GM23338 (cell line): Measurements from ENCODE around the gene CENPL. TPM values are rescaled to one million over a fixed set of nuclear protein-coding genes. Genes with fewer than 3 reads are reported as not detected.

Source experiments
- ATAC-seq: fragments of 200-7000 bp; cut with Tn5 transposase; 3 replicates; pipeline ENCODE4 v1.9.1; 2020
- DNase-seq: peaks from one replicate; pipeline ENCODE4 v3.0.0-alpha.2; 2015; ENCODE audit warnings: low spot score
- H2AFZ ChIP-seq: fragments of 200-600 bp; sonication (generic); 2 replicates; pipeline ENCODE4 v1.8.0; 2016; ENCODE audit warnings: antibody characterized with exemption, mild to moderate bottlenecking, moderate library complexity
- H3F3A ChIP-seq: fragments of 200-600 bp; sonication (generic); replicated peaks from 2 replicates; pipeline ENCODE4 v1.8.0; 2017; ENCODE audit warnings: antibody characterized with exemption, mixed run types, low read depth
- H3K27ac ChIP-seq: fragments of 200-600 bp; sonication (generic); 2 replicates; pipeline ENCODE4 v1.6.1; 2016; ENCODE audit warnings: low read depth
- H3K27me3 ChIP-seq: fragments of 200-600 bp; sonication (generic); 2 replicates; pipeline ENCODE4 v1.8.0; 2016; ENCODE audit warnings: mild to moderate bottlenecking, mixed run types, moderate library complexity; ENCODE audit not compliant: insufficient read depth
- H3K36me3 ChIP-seq: fragments of 200-600 bp; sonication (generic); 2 replicates; pipeline ENCODE4 v1.8.0; 2016; ENCODE audit warnings: mild to moderate bottlenecking; ENCODE audit not compliant: insufficient read depth
- H3K4me1 ChIP-seq: fragments of 200-600 bp; sonication (generic); 2 replicates; pipeline ENCODE4 v1.8.0; 2016; ENCODE audit warnings: mild to moderate bottlenecking, moderate library complexity; ENCODE audit not compliant: insufficient read depth
- H3K4me2 ChIP-seq: fragments of 200-600 bp; sonication (generic); 2 replicates; pipeline ENCODE4 v1.7.1; 2017; ENCODE audit warnings: mixed run types
- H3K4me3 ChIP-seq: fragments of 200-600 bp; sonication (generic); 2 replicates; pipeline ENCODE4 v1.6.1; 2016; ENCODE audit warnings: mixed run types
- H3K79me2 ChIP-seq: fragments of 200-600 bp; sonication (generic); replicated peaks from 2 replicates; pipeline ENCODE4 v1.8.0; 2017; ENCODE audit warnings: mild to moderate bottlenecking; ENCODE audit not compliant: insufficient read depth
- H3K9me2 ChIP-seq: fragments of 200-600 bp; sonication (generic); 2 replicates; pipeline ENCODE4 v1.8.0; 2017; ENCODE audit not compliant: insufficient read depth
- H4K20me1 ChIP-seq: fragments of 200-600 bp; sonication (generic); replicated peaks from 2 replicates; pipeline ENCODE4 v1.8.0; 2017; ENCODE audit warnings: mild to moderate bottlenecking; ENCODE audit not compliant: insufficient read depth
- H3K27ac Mint-ChIP-seq: 2 replicates; pipeline ENCODE4 v1.8.0; 2020; ENCODE audit warnings: inconsistent platforms, mild to moderate bottlenecking, moderate library complexity, mixed read lengths
- H3K27me3 Mint-ChIP-seq: 3 replicates; pipeline ENCODE4 v1.8.0; 2022; ENCODE audit warnings: low read depth, mild to moderate bottlenecking, moderate library complexity, mixed read lengths, inconsistent platforms; ENCODE audit not compliant: insufficient read depth, poor library complexity
- H3K36me3 Mint-ChIP-seq: 3 replicates; pipeline ENCODE4 v1.8.0; 2021; ENCODE audit warnings: low read depth, mild to moderate bottlenecking, inconsistent platforms, moderate library complexity, mixed read lengths
- H3K4me1 Mint-ChIP-seq: 3 replicates; pipeline ENCODE4 v1.8.0; 2020; ENCODE audit warnings: mild to moderate bottlenecking, inconsistent platforms, mixed read lengths
- H3K4me3 Mint-ChIP-seq: 3 replicates; pipeline ENCODE4 v1.8.0; 2021; ENCODE audit warnings: moderate library complexity, mild to moderate bottlenecking, inconsistent platforms, mixed read lengths
- H3K9me3 Mint-ChIP-seq: 3 replicates; pipeline ENCODE4 v1.8.0; 2020; ENCODE audit warnings: moderate library complexity, mild to moderate bottlenecking, inconsistent platforms, mixed read lengths
- CREB1 ChIP-seq: fragments of 250-450 bp; sonication (Bioruptor Pico); IDR thresholded peaks from 2 replicates; pipeline ENCODE4 v1.5.0; 2020; ENCODE audit warnings: low read depth, mild to moderate bottlenecking, moderate library complexity
- EZH2 ChIP-seq: fragments of 200-600 bp; sonication (generic); IDR thresholded peaks from one replicate; pipeline ENCODE4 v1.8.0; 2017; ENCODE audit warnings: antibody characterized with exemption, mild to moderate bottlenecking, low read depth; ENCODE audit not compliant: unreplicated experiment
- EZH2phosphoT487 ChIP-seq: fragments of 200-600 bp; sonication (generic); IDR thresholded peaks from one replicate; pipeline ENCODE4 v1.8.1; 2018; ENCODE audit warnings: antibody characterized with exemption; ENCODE audit not compliant: unreplicated experiment
- JUNB ChIP-seq: IDR thresholded peaks from one replicate; pipeline ENCODE4 v1.6.1; 2016; ENCODE audit warnings: antibody characterized with exemption; ENCODE audit not compliant: unreplicated experiment
- NANOG ChIP-seq: IDR thresholded peaks from 2 replicates; pipeline ENCODE4 v1.6.1; 2016; ENCODE audit warnings: antibody characterized with exemption, borderline replicate concordance
- POLR2AphosphoS5 ChIP-seq: IDR thresholded peaks from 2 replicates; pipeline ENCODE4 v1.6.1; 2016; ENCODE audit warnings: antibody characterized with exemption, low read depth
- STAT1 ChIP-seq: IDR thresholded peaks from one replicate; pipeline ENCODE4 v1.6.1; 2016; ENCODE audit warnings: antibody characterized with exemption; ENCODE audit not compliant: unreplicated experiment
- ZNF114 ChIP-seq: fragments of 250-450 bp; sonication (Bioruptor Pico); IDR thresholded peaks from 2 replicates; pipeline ENCODE4 v1.5.0; 2020; ENCODE audit warnings: mild to moderate bottlenecking, moderate library complexity
- ZNF331 ChIP-seq: fragments of 250-450 bp; sonication (Bioruptor Pico); IDR thresholded peaks from 2 replicates; pipeline ENCODE4 v1.5.0; 2020; ENCODE audit warnings: low read depth, mild to moderate bottlenecking, moderate library complexity
- polyA plus RNA-seq: library from polyadenylated mRNA; unstranded; fragments of >200 nt; fragmentation: Nextera tagmentation; extraction: Ambion mirVana; gene quantifications from 2 replicates; pipeline ENCODE4 v1.2.1, GENCODE V29; 2016
- total RNA-seq: library from RNA; depleted of rRNA; stranded (reverse); fragments of >200 nt; shearing (Covaris generic); gene quantifications from 2 replicates; pipeline ENCODE4 v1.2.3, GENCODE V29; 2014
- TF ChIP-seq, protein P1 (sequence below): IDR thresholded peaks from 2 replicates; pipeline ENCODE4 v1.6.1; 2016; ENCODE audit warnings: antibody characterized with exemption
- TF ChIP-seq, protein P2 (sequence below), 2 experiments: fragments of 200-600 bp in 1 of 2; sonication (generic) in 1 of 2; conservative IDR thresholded peaks; 2 replicates each; pipeline versions ENCODE4 v1.5.1 to v1.6.1; 2016 to 2017; ENCODE audit warnings: antibody characterized with exemption in 2 of 2, low read depth in 2 of 2, mild to moderate bottlenecking in 2 of 2, moderate library complexity in 1 of 2
- TF ChIP-seq, protein P3 (sequence below): IDR thresholded peaks from one replicate; pipeline ENCODE4 v1.6.1; 2018; ENCODE audit warnings: antibody characterized with exemption; ENCODE audit not compliant: unreplicated experiment

Gene CENPL
- total and polyA plus RNA-seq, 2 experiments from 2014 or later = 13.6 to 23.5 TPM

DNA sequence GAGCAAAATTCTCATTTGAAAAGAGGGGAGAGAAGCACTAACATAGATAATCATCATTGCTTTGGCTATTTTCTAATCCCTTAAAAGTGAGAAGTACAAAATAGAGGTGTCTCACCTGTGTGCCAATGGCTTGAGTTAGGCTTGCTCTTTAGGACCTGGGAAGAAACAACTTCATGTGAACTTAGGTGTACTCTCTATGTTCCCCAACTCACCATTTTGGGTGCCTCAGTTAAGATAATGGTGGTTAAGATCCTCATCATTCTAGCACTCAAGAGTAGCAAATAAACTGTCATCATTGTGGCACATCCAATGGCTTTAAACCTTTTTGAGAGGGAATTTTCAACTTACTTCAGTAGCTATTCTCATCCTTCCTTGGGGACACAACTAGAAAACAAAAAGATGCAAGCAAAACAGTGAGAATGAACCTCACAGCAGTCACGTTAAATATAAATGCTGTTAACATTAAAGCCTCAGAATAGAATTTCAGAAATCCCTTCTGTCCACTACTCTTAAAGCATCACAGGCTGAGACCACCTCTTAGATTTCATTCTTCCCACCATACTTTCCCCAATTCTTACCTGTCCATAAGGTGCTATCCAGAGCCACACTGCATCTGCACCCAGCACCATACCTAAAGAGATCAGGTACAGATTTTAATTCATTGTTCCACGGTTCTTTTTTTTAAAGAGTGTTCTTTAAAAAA is 41.9 kb upstream of the CENPL start:
- H3K27ac ChIP-seq = peak overlapping the region; percentile 96
- no peaks in the 10 kb centered on the region for H3K27me3 ChIP-seq
- H3K4me2 ChIP-seq = peak overlapping the region; percentile 87
- no peaks in the 10 kb centered on the region for H3K9me2 ChIP-seq
- peaks cover 42% of the 10 kb centered on the region for H3K36me3 ChIP-seq
- H3K4me1 ChIP-seq = peaks cover 35% of the 10 kb centered on the region
- ATAC-seq = no peak
- H3K4me1 Mint-ChIP-seq = peaks cover 40% of the 10 kb centered on the region
- H3K79me2 ChIP-seq = peaks cover 54% of the 10 kb centered on the region
- H4K20me1 ChIP-seq = peaks cover 16% of the 10 kb centered on the region
- H3K4me3 ChIP-seq = peak overlapping the region; percentile 90
- TF ChIP-seq POLR2AphosphoS5 (peak; percentile 7; the same call in 1 of the 2 replicates), ZNF114 (no peak)
- H3F3A ChIP-seq = peaks cover 66% of the 10 kb centered on the region
- H3K27me3 Mint-ChIP-seq = peaks cover 50% of the 10 kb centered on the region
- H2AFZ ChIP-seq = no peak overlapping the region
- peaks cover 74% of the 10 kb centered on the region for H3K36me3 Mint-ChIP-seq
- no peak for DNase-seq
- H3K27ac Mint-ChIP-seq = peak overlapping the region; percentile 100
- peaks cover 13% of the 10 kb centered on the region; the same call in 2 of the 3 replicates for H3K9me3 Mint-ChIP-seq
- H3K4me3 Mint-ChIP-seq = peak overlapping the region; percentile 100

DNA sequence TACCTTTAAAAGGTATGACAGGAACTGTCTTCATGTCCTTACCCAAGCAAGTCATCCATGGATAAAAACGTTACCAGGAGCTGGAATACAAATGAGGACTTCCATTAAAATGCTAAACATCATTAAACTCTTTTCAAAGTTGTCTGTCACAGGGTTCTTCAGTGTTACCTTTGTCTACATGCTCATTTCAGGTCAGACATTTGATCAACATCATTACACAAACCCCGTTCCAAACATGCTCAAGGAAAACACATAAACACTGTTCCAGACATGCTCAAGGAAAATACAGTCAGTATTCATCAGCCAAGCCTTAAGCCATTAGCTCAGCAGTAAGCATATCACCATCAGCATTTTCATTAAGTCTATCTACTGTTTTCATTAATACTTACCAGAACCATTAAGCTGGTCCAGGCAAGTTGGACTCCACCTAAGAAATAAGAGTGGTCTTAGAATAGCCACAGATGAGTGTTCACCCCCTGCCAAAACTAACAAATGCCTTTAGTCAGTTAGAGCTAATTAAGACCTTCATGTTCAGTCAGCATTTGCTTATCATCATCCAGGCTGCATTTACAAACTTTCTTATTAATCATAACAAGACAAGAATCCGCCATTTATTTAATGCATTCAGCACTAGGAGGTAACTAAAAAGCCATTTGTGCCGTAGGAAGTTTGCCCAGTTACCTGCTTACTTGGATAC is 40.9 kb upstream of the CENPL start:
- peak overlapping the region; percentile 100 for H3K4me3 Mint-ChIP-seq
- H3K27ac ChIP-seq = peak overlapping the region; percentile 96
- peaks cover 39% of the 10 kb centered on the region for H3K36me3 ChIP-seq
- H3K79me2 ChIP-seq = peaks cover 45% of the 10 kb centered on the region
- peaks cover 57% of the 10 kb centered on the region for H3K27me3 Mint-ChIP-seq
- H3K4me2 ChIP-seq = peak overlapping the region; percentile 87
- peak overlapping the region; percentile 100 for H3K27ac Mint-ChIP-seq
- peak overlapping the region; percentile 90 for H3K4me3 ChIP-seq
- peaks cover 13% of the 10 kb centered on the region; the same call in 2 of the 3 replicates for H3K9me3 Mint-ChIP-seq
- H3K4me1 ChIP-seq = peaks cover 35% of the 10 kb centered on the region
- peaks cover 71% of the 10 kb centered on the region for H3F3A ChIP-seq
- peaks cover 74% of the 10 kb centered on the region for H3K36me3 Mint-ChIP-seq
- DNase-seq = no peak
- H3K27me3 ChIP-seq = no peaks in the 10 kb centered on the region
- no peaks in the 10 kb centered on the region for H3K9me2 ChIP-seq
- ATAC-seq = no peak
- H4K20me1 ChIP-seq = peaks cover 16% of the 10 kb centered on the region
- H3K4me1 Mint-ChIP-seq = peaks cover 33% of the 10 kb centered on the region
- no peak overlapping the region for H2AFZ ChIP-seq
- TF ChIP-seq, protein P1, sequence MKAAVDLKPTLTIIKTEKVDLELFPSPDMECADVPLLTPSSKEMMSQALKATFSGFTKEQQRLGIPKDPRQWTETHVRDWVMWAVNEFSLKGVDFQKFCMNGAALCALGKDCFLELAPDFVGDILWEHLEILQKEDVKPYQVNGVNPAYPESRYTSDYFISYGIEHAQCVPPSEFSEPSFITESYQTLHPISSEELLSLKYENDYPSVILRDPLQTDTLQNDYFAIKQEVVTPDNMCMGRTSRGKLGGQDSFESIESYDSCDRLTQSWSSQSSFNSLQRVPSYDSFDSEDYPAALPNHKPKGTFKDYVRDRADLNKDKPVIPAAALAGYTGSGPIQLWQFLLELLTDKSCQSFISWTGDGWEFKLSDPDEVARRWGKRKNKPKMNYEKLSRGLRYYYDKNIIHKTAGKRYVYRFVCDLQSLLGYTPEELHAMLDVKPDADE = no peak
- TF ChIP-seq EZH2phosphoT487 = no peak
- TF ChIP-seq CREB1 = no peak
- peak; percentile 56; the same call in 1 of the 2 replicates for TF ChIP-seq POLR2AphosphoS5
- TF ChIP-seq, protein P2, sequence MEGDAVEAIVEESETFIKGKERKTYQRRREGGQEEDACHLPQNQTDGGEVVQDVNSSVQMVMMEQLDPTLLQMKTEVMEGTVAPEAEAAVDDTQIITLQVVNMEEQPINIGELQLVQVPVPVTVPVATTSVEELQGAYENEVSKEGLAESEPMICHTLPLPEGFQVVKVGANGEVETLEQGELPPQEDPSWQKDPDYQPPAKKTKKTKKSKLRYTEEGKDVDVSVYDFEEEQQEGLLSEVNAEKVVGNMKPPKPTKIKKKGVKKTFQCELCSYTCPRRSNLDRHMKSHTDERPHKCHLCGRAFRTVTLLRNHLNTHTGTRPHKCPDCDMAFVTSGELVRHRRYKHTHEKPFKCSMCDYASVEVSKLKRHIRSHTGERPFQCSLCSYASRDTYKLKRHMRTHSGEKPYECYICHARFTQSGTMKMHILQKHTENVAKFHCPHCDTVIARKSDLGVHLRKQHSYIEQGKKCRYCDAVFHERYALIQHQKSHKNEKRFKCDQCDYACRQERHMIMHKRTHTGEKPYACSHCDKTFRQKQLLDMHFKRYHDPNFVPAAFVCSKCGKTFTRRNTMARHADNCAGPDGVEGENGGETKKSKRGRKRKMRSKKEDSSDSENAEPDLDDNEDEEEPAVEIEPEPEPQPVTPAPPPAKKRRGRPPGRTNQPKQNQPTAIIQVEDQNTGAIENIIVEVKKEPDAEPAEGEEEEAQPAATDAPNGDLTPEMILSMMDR (conservative IDR thresholded peaks at IDR 0.05; ENCODE audit: low read depth in 2 of 2) = no peak
- 0 out of 2 replicates have a peak, but pooled peaks have one; percentile 26 for TF ChIP-seq ZNF331
- TF ChIP-seq, protein P3, sequence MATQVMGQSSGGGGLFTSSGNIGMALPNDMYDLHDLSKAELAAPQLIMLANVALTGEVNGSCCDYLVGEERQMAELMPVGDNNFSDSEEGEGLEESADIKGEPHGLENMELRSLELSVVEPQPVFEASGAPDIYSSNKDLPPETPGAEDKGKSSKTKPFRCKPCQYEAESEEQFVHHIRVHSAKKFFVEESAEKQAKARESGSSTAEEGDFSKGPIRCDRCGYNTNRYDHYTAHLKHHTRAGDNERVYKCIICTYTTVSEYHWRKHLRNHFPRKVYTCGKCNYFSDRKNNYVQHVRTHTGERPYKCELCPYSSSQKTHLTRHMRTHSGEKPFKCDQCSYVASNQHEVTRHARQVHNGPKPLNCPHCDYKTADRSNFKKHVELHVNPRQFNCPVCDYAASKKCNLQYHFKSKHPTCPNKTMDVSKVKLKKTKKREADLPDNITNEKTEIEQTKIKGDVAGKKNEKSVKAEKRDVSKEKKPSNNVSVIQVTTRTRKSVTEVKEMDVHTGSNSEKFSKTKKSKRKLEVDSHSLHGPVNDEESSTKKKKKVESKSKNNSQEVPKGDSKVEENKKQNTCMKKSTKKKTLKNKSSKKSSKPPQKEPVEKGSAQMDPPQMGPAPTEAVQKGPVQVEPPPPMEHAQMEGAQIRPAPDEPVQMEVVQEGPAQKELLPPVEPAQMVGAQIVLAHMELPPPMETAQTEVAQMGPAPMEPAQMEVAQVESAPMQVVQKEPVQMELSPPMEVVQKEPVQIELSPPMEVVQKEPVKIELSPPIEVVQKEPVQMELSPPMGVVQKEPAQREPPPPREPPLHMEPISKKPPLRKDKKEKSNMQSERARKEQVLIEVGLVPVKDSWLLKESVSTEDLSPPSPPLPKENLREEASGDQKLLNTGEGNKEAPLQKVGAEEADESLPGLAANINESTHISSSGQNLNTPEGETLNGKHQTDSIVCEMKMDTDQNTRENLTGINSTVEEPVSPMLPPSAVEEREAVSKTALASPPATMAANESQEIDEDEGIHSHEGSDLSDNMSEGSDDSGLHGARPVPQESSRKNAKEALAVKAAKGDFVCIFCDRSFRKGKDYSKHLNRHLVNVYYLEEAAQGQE = no peak
- no peak for TF ChIP-seq ZNF114
- no peak for TF ChIP-seq NANOG
- TF ChIP-seq STAT1 = no peak
- TF ChIP-seq JUNB = no peak
- TF ChIP-seq EZH2 = no peak
